SK-N-SH treated with all-trans-retinoic acid at 6 μM for 48 hours (cell line): Measurements from ENCODE around the gene ZCCHC7.

Experiments
- ATAC-seq: fragments of 200-7000 bp; cut with Tn5 transposase; 3 replicates; pipeline ENCODE4 v1.9.1; 2020; ENCODE audit warnings: mild to moderate bottlenecking, moderate library complexity
- ARNTL ChIP-seq: fragments of 450-650 bp; formaldehyde crosslinking; IDR thresholded peaks from 2 replicates; pipeline ENCODE4 v1.5.0; 2020; ENCODE audit warnings: low read depth, mild to moderate bottlenecking, moderate library complexity, borderline replicate concordance
- BACH2 ChIP-seq: fragments of 250-450 bp; sonication (Bioruptor Pico); IDR thresholded peaks from 2 replicates; pipeline ENCODE4 v1.9.0; 2021; ENCODE audit warnings: mild to moderate bottlenecking, borderline replicate concordance
- CREB5 ChIP-seq: fragments of 250-450 bp; sonication (Bioruptor Pico); IDR thresholded peaks from 2 replicates; pipeline ENCODE4 v1.5.1; 2020; ENCODE audit warnings: low read depth, mild to moderate bottlenecking, moderate library complexity
- CSDC2 ChIP-seq: fragments of 250-450 bp; sonication (Bioruptor Pico); IDR thresholded peaks from 2 replicates; pipeline ENCODE4 v1.5.0; 2020; ENCODE audit warnings: mild to moderate bottlenecking, moderate library complexity
- CSRNP3 ChIP-seq: fragments of 250-450 bp; sonication (Bioruptor Pico); IDR thresholded peaks from 2 replicates; pipeline ENCODE4 v1.5.1; 2021; ENCODE audit warnings: mild to moderate bottlenecking, moderate library complexity
- ESRRG ChIP-seq: fragments of 250-450 bp; sonication (Bioruptor Pico); IDR thresholded peaks from 2 replicates; pipeline ENCODE4 v1.6.1; 2021; ENCODE audit warnings: mild to moderate bottlenecking
- GLIS3 ChIP-seq: fragments of 250-450 bp; sonication (Bioruptor Pico); IDR thresholded peaks from 2 replicates; pipeline ENCODE4 v1.5.0; 2020; ENCODE audit warnings: mild to moderate bottlenecking, moderate library complexity
- ISL1 ChIP-seq: fragments of 250-450 bp; sonication (Bioruptor Pico); IDR thresholded peaks from 2 replicates; pipeline ENCODE4 v2.1.2; 2022; ENCODE audit warnings: mild to moderate bottlenecking, moderate library complexity
- PATZ1 ChIP-seq: fragments of 250-450 bp; sonication (Bioruptor Pico); IDR thresholded peaks from 2 replicates; pipeline ENCODE4 v1.8.0; 2020; ENCODE audit warnings: mild to moderate bottlenecking, moderate library complexity, borderline replicate concordance
- POU6F1 ChIP-seq: fragments of 250-450 bp; sonication (Bioruptor Pico); IDR thresholded peaks from 2 replicates; pipeline ENCODE4 v1.8.0; 2021; ENCODE audit warnings: low read depth, mild to moderate bottlenecking, moderate library complexity, borderline replicate concordance
- PPARA ChIP-seq: fragments of 250-450 bp; sonication (Bioruptor Pico); IDR thresholded peaks from 2 replicates; pipeline ENCODE4 v1.5.0; 2020; ENCODE audit warnings: mild to moderate bottlenecking, borderline replicate concordance
- RARB ChIP-seq: fragments of 250-450 bp; sonication (Bioruptor Pico); IDR thresholded peaks from 2 replicates; pipeline ENCODE4 v1.8.0; 2021; ENCODE audit warnings: mild to moderate bottlenecking, moderate library complexity
- SNAI2 ChIP-seq: fragments of 250-450 bp; sonication (Bioruptor Pico); IDR thresholded peaks from 2 replicates; pipeline ENCODE4 v1.5.0; 2020; ENCODE audit warnings: mild to moderate bottlenecking, moderate library complexity
- TCF4 ChIP-seq: fragments of 250-450 bp; sonication (Bioruptor Pico); IDR thresholded peaks from 2 replicates; pipeline ENCODE4 v1.8.0; 2021; ENCODE audit warnings: mild to moderate bottlenecking, moderate library complexity, borderline replicate concordance
- TOX ChIP-seq: fragments of 250-450 bp; sonication (Bioruptor Pico); IDR thresholded peaks from 2 replicates; pipeline ENCODE4 v1.8.0; 2021; ENCODE audit warnings: mild to moderate bottlenecking, moderate library complexity, borderline replicate concordance
- TSHZ2 ChIP-seq: fragments of 250-450 bp; sonication (Bioruptor Pico); IDR thresholded peaks from 2 replicates; pipeline ENCODE4 v1.5.0; 2020; ENCODE audit warnings: mild to moderate bottlenecking, moderate library complexity
- ZFP3 ChIP-seq: fragments of 250-450 bp; sonication (Bioruptor Pico); IDR thresholded peaks from 2 replicates; pipeline ENCODE4 v1.5.0; 2020; ENCODE audit warnings: mild to moderate bottlenecking, moderate library complexity
- ZFP30 ChIP-seq: fragments of 450-650 bp; formaldehyde crosslinking; IDR thresholded peaks from 2 replicates; pipeline ENCODE4 v1.5.0; 2022; ENCODE audit warnings: mild to moderate bottlenecking, moderate library complexity
- ZNF565 ChIP-seq: fragments of 450-650 bp; formaldehyde crosslinking; conservative IDR thresholded peaks from 2 replicates; pipeline ENCODE4 v1.5.0; 2020; ENCODE audit warnings: low read depth, mild to moderate bottlenecking, moderate library complexity
- ZNF70 ChIP-seq: fragments of 450-650 bp; formaldehyde crosslinking; IDR thresholded peaks from 2 replicates; pipeline ENCODE4 v1.5.0; 2020; ENCODE audit warnings: mild to moderate bottlenecking, moderate library complexity
- ZNF8 ChIP-seq: fragments of 450-650 bp; formaldehyde crosslinking; IDR thresholded peaks from 2 replicates; pipeline ENCODE4 v1.5.0; 2020; ENCODE audit warnings: mild to moderate bottlenecking, moderate library complexity

ZCCHC7 gene

GRCh38 chr9:37144762-37145161 lies 24.4 kb downstream of the ZCCHC7 start (continued):
- TF ChIP-seq ZNF70 (no peak), PPARA (no peak), TCF4 (CRISPR knock-in tag) (no peak), BACH2 (CRISPR knock-in tag) (no peak)

GRCh38 chr9:37146410-37146809 lies 26.0 kb downstream of the ZCCHC7 start:
- TF ChIP-seq TCF4 (CRISPR knock-in tag) (no peak), ZNF565 (no peak), ZNF70 (no peak), CSDC2 (CRISPR knock-in tag) (no peak), ZFP3 (no peak), TOX (CRISPR knock-in tag) (no peak), ZFP30 (CRISPR knock-in tag) (no peak), POU6F1 (CRISPR knock-in tag) (no peak), TSHZ2 (no peak), GLIS3 (no peak)
- ATAC-seq: no peak

GRCh38 chr9:37148181-37148580 lies 27.8 kb downstream of the ZCCHC7 start:
- TF ChIP-seq POU6F1 (CRISPR knock-in tag) (no peak), TSHZ2 (no peak), ZNF70 (no peak), PATZ1 (CRISPR knock-in tag) (no peak), CSDC2 (CRISPR knock-in tag) (no peak), CSRNP3 (CRISPR knock-in tag) (no peak), ZNF8 (CRISPR knock-in tag) (no peak), ARNTL (no peak), ZNF565 (no peak), ISL1 (CRISPR knock-in tag) (no peak), TOX (CRISPR knock-in tag) (no peak), RARB (CRISPR knock-in tag) (no peak), ESRRG (CRISPR knock-in tag) (no peak), CREB5 (no peak), BACH2 (CRISPR knock-in tag) (no peak), SNAI2 (CRISPR knock-in tag) (no peak), PPARA (no peak), ZFP3 (no peak), TCF4 (CRISPR knock-in tag) (no peak), ZFP30 (CRISPR knock-in tag) (no peak)
- TF ChIP-seq, all 23 proteins: peak for 0
- ATAC-seq: no peak
